PFSK-1 (cell line): ENCODE data around the gene LRP2.

Experiments used
- FOXP2 ChIP-seq: optimal IDR thresholded peaks from 2 replicates; pipeline ENCODE3; 2011; ENCODE audit warnings: borderline replicate concordance, control low read depth, inconsistent platforms; ENCODE audit not compliant: insufficient read depth; ENCODE audit errors: extremely low read length, extremely low read depth
- POLR2AphosphoS5 ChIP-seq: IDR thresholded peaks from 2 replicates; pipeline ENCODE4 v1.6.1; 2012; ENCODE audit warnings: low read depth, mild to moderate bottlenecking, control low read depth, low read length, moderate library complexity
- REST ChIP-seq, 2 experiments: IDR thresholded peaks; 2 replicates each; pipeline versions ENCODE4 v1.6.1 to v1.8.0; 2011 to 2012; ENCODE audit warnings: low read depth in 2 of 2, low read length in 2 of 2, control low read depth in 1 of 2, inconsistent platforms in 1 of 2, mild to moderate bottlenecking in 1 of 2, moderate library complexity in 1 of 2; ENCODE audit not compliant: insufficient read depth in 1 of 2
- SIN3A ChIP-seq: IDR thresholded peaks from 2 replicates; pipeline ENCODE4 v1.6.1; 2012; ENCODE audit warnings: mild to moderate bottlenecking, low read length, moderate library complexity, borderline replicate concordance; ENCODE audit not compliant: insufficient read depth
- TAF1 ChIP-seq: IDR thresholded peaks from 2 replicates; pipeline ENCODE4 v1.6.1; 2012; ENCODE audit warnings: low read length, control low read depth, borderline replicate concordance; ENCODE audit not compliant: insufficient read depth

Gene LRP2

GRCh38 chr2:169343202-169343601 is 19.1 kb downstream of the LRP2 start:
- TF ChIP-seq TAF1, result no peak
- no peak for TF ChIP-seq POLR2AphosphoS5
- TF ChIP-seq FOXP2, result no peak
- no peak for TF ChIP-seq SIN3A
- no peak for TF ChIP-seq REST (IDR thresholded peaks at IDR 0.05; ENCODE audit: insufficient read depth in 1 of 2, low read depth in 2 of 2, low read length in 2 of 2)

GRCh38 chr2:169339657-169340056 is 22.7 kb downstream of the LRP2 start:
- no peak for TF ChIP-seq POLR2AphosphoS5
- TF ChIP-seq TAF1, result no peak
- TF ChIP-seq REST (IDR thresholded peaks at IDR 0.05; ENCODE audit: insufficient read depth in 1 of 2, low read depth in 2 of 2, low read length in 2 of 2), result no peak
- no peak for TF ChIP-seq SIN3A
- no peak for TF ChIP-seq FOXP2

- TF ChIP-seq SIN3A, result no peak
- TF ChIP-seq REST (IDR thresholded peaks at IDR 0.05; ENCODE audit: insufficient read depth in 1 of 2, low read depth in 2 of 2, low read length in 2 of 2), result no peak
- TF ChIP-seq FOXP2, result no peak
- no peak for TF ChIP-seq TAF1
- TF ChIP-seq POLR2AphosphoS5, result no peak
These were observed 25.6 kb downstream of the LRP2 start for GRCh38 chr2:169336695-169337094.

GRCh38 chr2:169330555-169331198 is 31.7 kb downstream of the LRP2 start:
- TF ChIP-seq TAF1 (no peak), FOXP2 (no peak), SIN3A (no peak), REST (IDR thresholded peaks at IDR 0.05; ENCODE audit: insufficient read depth in 1 of 2, low read depth in 2 of 2, low read length in 2 of 2) (no peak)
